HepG2 (cell line): Measurements from ENCODE around the gene TANGO6.

ENCODE experiments used
- CTCF ChIP-seq: sonication (generic); formaldehyde crosslinking; IDR thresholded peaks from 2 replicates; pipeline ENCODE4 v1.5.0; 2020; ENCODE audit warnings: mild to moderate bottlenecking, missing genetic modification reagents, moderate library complexity
- DPF2 ChIP-seq: sonication (generic); formaldehyde crosslinking; IDR thresholded peaks from 2 replicates; pipeline ENCODE4 v1.4.0; 2020; ENCODE audit warnings: mild to moderate bottlenecking, low read depth, missing genetic modification reagents, borderline replicate concordance
- EZH2 ChIP-seq: conservative IDR thresholded peaks from 2 replicates; pipeline ENCODE4 v1.6.1; 2012; ENCODE audit warnings: mild to moderate bottlenecking, low read depth, low read length, moderate library complexity
- GABPB1 ChIP-seq: IDR thresholded peaks from 2 replicates; pipeline ENCODE4 v1.6.1; 2016; ENCODE audit warnings: mild to moderate bottlenecking, missing genetic modification reagents, moderate library complexity, missing compliant biosample characterization
- GTF2F1 ChIP-seq: fragments of 150-350 bp; IDR thresholded peaks from 2 replicates; pipeline ENCODE4 v1.6.1; 2014; ENCODE audit warnings: low read length
- HNRNPL ChIP-seq: fragments of 200-400 bp; formaldehyde crosslinking; IDR thresholded peaks from 2 replicates; pipeline ENCODE4 v1.6.1; 2017; ENCODE audit warnings: mild to moderate bottlenecking, low read depth, low read length
- NR1H2 ChIP-seq: sonication (generic); formaldehyde crosslinking; IDR thresholded peaks from 2 replicates; pipeline ENCODE4 v1.8.1; 2022; ENCODE audit warnings: low read depth, missing genetic modification reagents, borderline replicate concordance
- NR2F6 ChIP-seq, 2 experiments: IDR thresholded peaks; 2 replicates each; pipeline ENCODE4 v1.6.1; 2016; ENCODE audit warnings: antibody characterized with exemption in 1 of 2, mild to moderate bottlenecking in 1 of 2
- REST ChIP-seq, 2 experiments: IDR thresholded peaks; 2 replicates each; pipeline ENCODE4 v1.6.1; 2011 to 2012; ENCODE audit warnings: low read length in 2 of 2, borderline replicate concordance in 1 of 2, low read depth in 1 of 2, mild to moderate bottlenecking in 1 of 2, moderate library complexity in 1 of 2
- TBX3 ChIP-seq: fragments of 450-650 bp; IDR thresholded peaks from 2 replicates; pipeline ENCODE4 v1.6.1; 2017; ENCODE audit warnings: antibody characterized with exemption, mild to moderate bottlenecking, inconsistent platforms, borderline replicate concordance
- ZBTB10 ChIP-seq: sonication (generic); formaldehyde crosslinking; IDR thresholded peaks from 2 replicates; pipeline ENCODE4 v1.4.0; 2020; ENCODE audit warnings: missing genetic modification reagents, borderline replicate concordance
- ZBTB21 ChIP-seq: sonication (generic); formaldehyde crosslinking; IDR thresholded peaks from 2 replicates; pipeline ENCODE4 v1.4.0; 2020; ENCODE audit warnings: missing genetic modification reagents
- ZNF142 ChIP-seq: sonication (generic); formaldehyde crosslinking; IDR thresholded peaks from 2 replicates; pipeline ENCODE4 v1.4.0; 2020; ENCODE audit warnings: missing genetic modification reagents
- ZNF704 ChIP-seq: sonication (generic); formaldehyde crosslinking; IDR thresholded peaks from 2 replicates; pipeline ENCODE4 v1.8.1; 2023; ENCODE audit warnings: mild to moderate bottlenecking, inconsistent platforms, moderate library complexity, missing genetic modification reagents, borderline replicate concordance

GRCh38 chr16:68915589-68915988 lies 72.3 kb downstream of the TANGO6 start:
- no peak for TF ChIP-seq ZBTB21 (CRISPR knock-in tag)
- no peak for TF ChIP-seq ZNF704 (CRISPR knock-in tag)
- TF ChIP-seq GABPB1: no peak
- TF ChIP-seq ZNF142 (CRISPR knock-in tag): no peak
- TF ChIP-seq CTCF (CRISPR knock-in tag): no peak
- no peak for TF ChIP-seq ZBTB10 (CRISPR knock-in tag)
- TF ChIP-seq DPF2 (CRISPR knock-in tag): no peak
- no peak for TF ChIP-seq REST (IDR thresholded peaks at IDR 0.05; ENCODE audit: borderline replicate concordance in 1 of 2, low read depth in 1 of 2, low read length in 2 of 2)
- TF ChIP-seq NR1H2: no peak
- TF ChIP-seq EZH2: no peak
- TF ChIP-seq TBX3: no peak
- no peak for TF ChIP-seq NR2F6 (IDR thresholded peaks at IDR 0.05)
- no peak for TF ChIP-seq NR2F6 (CRISPR knock-in tag; IDR thresholded peaks at IDR 0.05)
- no peak for TF ChIP-seq GTF2F1
- no peak for TF ChIP-seq HNRNPL
